Measurements from ENCODE around the gene AP2S1. TPM values are rescaled to one million over a fixed set of nuclear protein-coding genes. Genes with fewer than 3 reads are reported as not detected.

AP2S1 gene
- total RNA-seq, 1 donor from 2014 or later = 120 TPM

GRCh38 chr19:46845959-46846459 lies 4.6 kb downstream of the AP2S1 start:
- Histone ChIP-seq H3K27me3 (ENCODE audit: control insufficient read depth, insufficient read depth, low read length) (no peaks in the 10 kb centered on the region), H3K36me3 (ENCODE audit: control insufficient read depth, insufficient read depth, low read length) (peaks cover 14% of the 10 kb centered on the region), H3K4me3 (ENCODE audit: low read depth, low read length) (no peak overlapping the region)
- no peak for FAIRE-seq
- no peak for TF ChIP-seq CTCF (IDR thresholded peaks at IDR 0.05; ENCODE audit: insufficient read depth, low read length, severe bottlenecking)
- DNase-seq (ENCODE audit: low read depth) = no peak

GRCh38 chr19:46844067-46844489 lies 6.6 kb downstream of the AP2S1 start:
- no peak for DNase-seq (ENCODE audit: low read depth)
- Histone ChIP-seq H3K36me3 (ENCODE audit: control insufficient read depth, insufficient read depth, low read length) (peaks cover 18% of the 10 kb centered on the region), H3K4me3 (ENCODE audit: low read depth, low read length) (no peak overlapping the region), H3K27me3 (ENCODE audit: control insufficient read depth, insufficient read depth, low read length) (no peaks in the 10 kb centered on the region)
- TF ChIP-seq CTCF (IDR thresholded peaks at IDR 0.05; ENCODE audit: insufficient read depth, low read length, severe bottlenecking) = no peak
- FAIRE-seq = no peak

GRCh38 chr19:46842791-46843190 lies 7.9 kb downstream of the AP2S1 start:
- peaks cover 25% of the 10 kb centered on the region for H3K36me3 ChIP-seq (ENCODE audit: control insufficient read depth, insufficient read depth, low read length)
- peak; percentile 32 for FAIRE-seq

GRCh38 chr19:46841458-46842083 lies 9.1 kb downstream of the AP2S1 start:
- H3K27me3 ChIP-seq (ENCODE audit: control insufficient read depth, insufficient read depth, low read length) = no peaks in the 10 kb centered on the region
- TF ChIP-seq CTCF (IDR thresholded peaks at IDR 0.05; ENCODE audit: insufficient read depth, low read length, severe bottlenecking) = no peak
- peaks cover 27% of the 10 kb centered on the region for H3K36me3 ChIP-seq (ENCODE audit: control insufficient read depth, insufficient read depth, low read length)
- FAIRE-seq (no peak), DNase-seq (ENCODE audit: low read depth) (no peak)
- H3K4me3 ChIP-seq (ENCODE audit: low read depth, low read length) = no peak overlapping the region

More at GRCh38 chr19:46842791-46843190, 7.9 kb downstream of the AP2S1 start:
- Histone ChIP-seq H3K27me3 (ENCODE audit: control insufficient read depth, insufficient read depth, low read length) (no peaks in the 10 kb centered on the region), H3K4me3 (ENCODE audit: low read depth, low read length) (no peak overlapping the region)
- TF ChIP-seq CTCF (IDR thresholded peaks at IDR 0.05; ENCODE audit: insufficient read depth, low read length, severe bottlenecking) = no peak
- DNase-seq (ENCODE audit: low read depth) = no peak

GRCh38 chr19:46840498-46840942 lies 10.1 kb downstream of the AP2S1 start:
- peak; percentile 48 for DNase-seq (ENCODE audit: low read depth)
- H3K4me3 ChIP-seq (ENCODE audit: low read depth, low read length) = no peak overlapping the region
- FAIRE-seq = no peak
- peak; percentile 88 for TF ChIP-seq CTCF (IDR thresholded peaks at IDR 0.05; ENCODE audit: insufficient read depth, low read length, severe bottlenecking)
- peaks cover 25% of the 10 kb centered on the region for H3K36me3 ChIP-seq (ENCODE audit: control insufficient read depth, insufficient read depth, low read length)
- no peaks in the 10 kb centered on the region for H3K27me3 ChIP-seq (ENCODE audit: control insufficient read depth, insufficient read depth, low read length)
